Stimulated activated CD4-positive, alpha-beta T cell treated with anti-CD3 and anti-CD28 coated beads, Interleukin-12 subunit alpha, Interleukin-12 subunit beta, amount 100 ng/mL, for 4 hours (primary cell): ENCODE measurements around the gene UVSSA.
"Not testable (repeated sequence)": the region's sequence is repeated elsewhere in the genome, so short reads cannot be mapped to it uniquely, and the experiment has no call there.

Source experiments
- DNase-seq: peaks from one replicate; pipeline ENCODE4 v3.0.0-alpha.2; 2020

The UVSSA gene

GRCh38 chr4:1378559-1379231 is 31.7 kb downstream of the UVSSA start:
- DNase-seq = no peak

GRCh38 chr4:1379351-1379781 is 32.4 kb downstream of the UVSSA start:
- no peak for DNase-seq

GRCh38 chr4:1379801-1380331 is 32.9 kb downstream of the UVSSA start:
- DNase-seq = no peak

DNA sequence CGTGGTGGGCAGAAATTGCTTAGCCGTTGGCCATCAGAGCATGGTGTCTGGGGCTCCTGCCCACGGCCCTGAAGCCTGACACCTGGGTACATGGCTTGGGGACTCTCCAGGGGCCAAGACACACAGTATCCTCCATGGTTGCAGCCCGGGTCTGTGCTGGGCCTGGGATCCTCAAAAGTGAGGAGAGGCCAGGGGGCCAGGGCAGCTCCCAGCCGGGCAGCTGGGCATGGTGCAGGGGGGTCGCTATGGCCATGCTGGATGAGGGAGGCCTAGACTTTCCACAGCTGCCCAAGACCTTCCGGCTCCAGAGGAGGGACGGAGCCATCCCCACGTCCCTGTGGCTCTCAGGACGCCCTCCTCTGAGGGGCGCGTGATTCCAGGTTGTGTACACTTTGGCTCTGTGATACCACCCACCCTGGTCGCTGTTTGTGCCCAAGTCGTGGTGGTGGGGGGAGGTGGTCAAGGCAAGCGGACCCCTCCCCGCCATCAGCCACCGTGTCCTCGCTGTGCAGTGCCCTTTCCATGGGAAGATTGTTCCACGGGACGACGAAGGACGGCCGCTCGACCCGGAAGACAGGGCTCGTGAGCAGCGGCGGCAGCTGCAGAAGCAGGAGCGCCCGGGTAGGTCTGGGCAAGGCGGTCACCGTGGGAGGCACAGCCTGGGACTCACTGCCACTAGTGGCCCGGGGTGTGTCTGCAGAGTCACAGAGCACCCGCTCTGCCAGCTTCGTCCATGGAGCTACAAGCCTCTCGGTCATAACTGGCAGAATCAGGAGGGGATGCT is 33.6 kb downstream of the UVSSA start:
- no peak for DNase-seq

DNA sequence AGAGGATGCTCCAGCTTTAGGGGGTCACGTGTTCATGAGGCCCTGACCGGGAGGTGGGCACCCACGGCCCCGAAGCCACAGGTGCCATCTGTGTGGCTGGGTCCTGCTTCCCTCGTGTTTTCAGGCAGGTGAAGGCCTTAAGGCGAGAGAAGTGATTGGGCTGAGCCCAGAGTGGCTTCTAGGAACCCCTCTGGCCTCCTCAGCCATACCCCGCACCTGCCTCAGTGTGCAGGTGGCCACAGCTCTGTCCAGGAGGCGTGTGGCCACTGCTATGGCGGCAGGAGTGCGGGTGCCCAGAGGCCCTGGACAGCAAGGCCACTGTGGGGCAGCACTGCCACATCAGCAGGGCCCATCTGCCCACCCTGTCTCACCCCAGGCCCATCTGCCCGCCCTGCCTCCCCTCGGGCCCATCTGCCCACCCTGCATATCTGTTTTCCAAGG is 34.2 kb downstream of the UVSSA start:
- no peak for DNase-seq

GRCh38 chr4:1381944-1382541 is 35.0 kb downstream of the UVSSA start:
- DNase-seq = no peak

DNA sequence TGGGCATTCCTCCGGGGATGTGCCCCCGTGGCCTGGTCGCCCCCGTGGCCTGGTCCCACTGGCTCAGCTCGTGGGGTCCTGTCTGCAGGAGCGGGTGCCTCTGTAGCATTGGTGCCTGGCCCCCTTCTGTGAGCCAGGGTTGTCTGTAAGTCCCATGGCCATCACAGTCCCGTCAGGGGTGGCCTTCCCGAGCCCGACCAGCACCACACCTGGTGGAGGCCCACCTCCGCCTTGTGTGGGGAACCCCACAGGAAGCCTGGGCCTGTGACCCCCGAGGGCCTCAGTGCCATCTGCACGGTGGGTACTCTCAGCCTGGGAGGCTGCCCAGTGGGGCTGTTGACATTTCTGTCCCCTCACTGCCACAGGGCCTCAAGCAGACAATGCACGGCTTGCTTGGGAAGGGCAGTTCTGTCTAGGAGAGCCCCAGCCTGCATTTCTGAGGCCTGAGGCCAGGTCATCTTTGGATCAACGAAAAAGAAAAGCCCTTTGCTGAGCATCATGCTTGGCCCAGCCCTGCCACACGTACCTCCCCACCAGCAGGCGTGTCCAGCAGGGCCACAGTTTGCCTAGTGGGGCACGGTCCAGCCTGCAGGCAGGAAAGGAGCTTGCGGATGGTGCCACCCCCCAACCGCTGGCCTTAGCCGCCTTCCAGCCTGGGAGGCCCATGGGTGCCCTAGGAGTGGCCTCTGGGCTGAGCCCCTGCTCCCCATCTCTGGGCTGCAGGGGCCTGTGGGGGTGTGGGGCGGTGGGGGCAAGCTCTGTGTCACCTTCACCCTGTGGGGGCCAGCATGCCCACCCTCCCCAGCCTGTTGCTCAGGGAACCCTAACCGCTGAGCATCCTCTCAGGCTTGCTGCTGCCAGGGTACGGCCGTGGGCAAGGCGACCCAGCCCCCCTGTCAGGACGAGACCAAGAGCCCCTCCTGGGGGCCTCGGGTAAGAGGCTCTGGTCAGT is 36.0 kb downstream of the UVSSA start:
- DNase-seq = no peak

- DNase-seq = no peak
Observed at GRCh38 chr4:1383728-1384591, 37.0 kb downstream of the UVSSA start.

- no peak for DNase-seq
Observed at GRCh38 chr4:1384675-1385372, 37.8 kb downstream of the UVSSA start.

DNA sequence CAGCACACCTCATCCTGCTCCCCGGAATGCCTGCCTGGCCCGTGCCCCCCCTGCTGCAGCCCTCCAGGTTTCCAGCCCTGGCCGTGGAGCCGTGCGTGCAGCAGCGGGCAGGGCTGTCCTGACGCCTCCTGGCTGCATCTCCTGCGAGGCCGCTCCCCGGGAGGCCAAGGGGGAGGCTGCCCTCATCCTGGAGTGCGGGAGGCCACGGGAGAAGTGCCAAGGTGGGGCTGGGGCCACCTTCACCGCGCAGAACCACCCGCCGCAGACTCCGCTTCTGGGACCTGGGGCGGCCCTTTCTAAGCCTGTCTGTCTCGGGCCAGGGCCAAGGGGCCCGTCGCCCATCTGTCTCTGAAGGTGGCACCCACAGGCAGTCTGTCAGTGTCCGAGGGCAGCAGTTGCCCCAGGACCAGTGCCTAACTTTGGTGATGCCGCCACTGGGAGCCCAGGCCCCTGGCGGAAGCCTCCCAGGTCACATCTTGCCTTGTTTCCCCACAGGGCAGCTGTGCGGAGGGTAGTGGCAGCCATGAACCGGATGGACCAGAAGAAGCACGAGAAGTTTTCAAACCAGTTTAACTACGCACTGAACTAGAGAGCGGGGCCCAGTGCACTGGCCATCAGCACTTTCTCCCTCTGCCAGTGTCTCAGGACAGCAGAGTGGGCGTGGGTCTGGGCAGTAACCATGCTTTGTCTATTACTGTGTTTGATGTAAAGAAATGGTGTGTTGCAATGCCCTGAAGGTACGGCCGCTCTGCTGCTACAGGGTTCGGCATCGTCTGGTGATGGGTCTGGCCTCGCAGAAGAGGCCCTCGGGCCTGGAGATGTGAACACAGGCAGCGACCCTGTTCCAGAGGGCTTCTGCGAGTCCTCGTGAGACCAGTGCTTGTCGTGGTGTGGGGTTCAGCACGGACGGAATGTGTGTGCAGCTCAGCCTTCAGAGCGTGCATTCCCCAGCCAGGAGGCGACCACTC is 38.6 kb downstream of the UVSSA start:
- no peak for DNase-seq

- DNase-seq = not testable (repeated sequence)
Observed at GRCh38 chr4:1393363-1393762, 46.4 kb downstream of the UVSSA start.

- DNase-seq = no peak
Observed at GRCh38 chr4:1393866-1394265, 46.9 kb downstream of the UVSSA start.

GRCh38 chr4:1394554-1395388 is 47.8 kb downstream of the UVSSA start:
- DNase-seq = not testable (repeated sequence)

- not testable (repeated sequence) for DNase-seq
Observed at GRCh38 chr4:1395389-1395820, 48.4 kb downstream of the UVSSA start.

DNA sequence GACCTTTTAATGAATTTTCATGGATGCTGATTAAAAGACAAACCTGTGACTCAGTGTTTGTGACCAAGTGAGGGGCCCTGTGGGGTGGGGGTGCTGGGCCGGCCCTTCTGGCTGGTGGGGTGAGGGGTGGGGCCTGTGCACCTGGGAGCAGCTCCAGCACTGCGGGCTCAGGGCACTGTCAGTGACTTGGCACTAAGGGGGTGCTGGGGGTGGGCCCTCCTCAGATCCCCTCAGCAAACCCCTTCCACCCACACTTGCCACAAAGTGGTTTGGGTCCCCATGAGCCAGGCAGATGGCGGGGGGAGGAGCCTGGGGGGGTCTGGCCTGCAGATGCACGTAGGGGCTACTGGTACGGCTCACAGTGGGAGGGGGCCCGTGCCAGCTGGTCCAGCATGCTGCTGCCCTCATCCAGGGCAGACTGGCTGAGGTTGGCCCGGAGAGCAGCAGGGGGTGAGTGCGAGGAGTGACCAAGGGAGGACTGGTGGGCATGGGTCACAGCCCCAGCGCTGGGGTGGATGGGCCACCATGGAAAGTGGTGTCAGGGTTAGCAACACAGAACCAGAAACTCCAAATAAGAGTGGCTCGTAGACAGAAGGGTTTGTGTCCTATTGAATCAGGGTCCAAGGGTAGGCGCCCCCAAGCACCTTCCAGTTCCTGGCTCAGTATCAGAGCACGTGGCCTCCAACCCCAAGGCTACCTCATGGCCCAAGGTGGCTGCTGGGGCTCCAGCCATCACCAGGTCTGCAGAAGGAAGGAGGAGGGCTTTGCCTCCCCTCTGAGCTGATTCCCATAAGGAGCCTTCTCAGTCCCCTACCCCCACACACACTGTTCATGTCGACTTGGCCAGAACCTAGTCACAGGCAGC is 49.2 kb downstream of the UVSSA start:
- DNase-seq = no peak

- no peak for DNase-seq
Observed at GRCh38 chr4:1396806-1397455, 49.9 kb downstream of the UVSSA start.
